Activated naive CD8-positive, alpha-beta T cell treated with anti-CD3 and anti-CD28 coated beads, Interleukin-2, amount 10 ng/mL, durations not matched to agents 7 days and 5 days (primary cell): ENCODE measurements around the gene ADM2. TPM values are rescaled to one million over a fixed set of nuclear protein-coding genes. Genes with fewer than 3 reads are reported as not detected.

Experiments
- ATAC-seq: fragments of 150-1000 bp; cut with Tn5 transposase; one replicate; pipeline ENCODE4 v1.10.0; 2021; ENCODE audit warnings: low read depth, moderate library complexity
- POLR2A ChIA-PET: fragments of 350-600 bp; sonication (Branson Sonifier 250); formaldehyde crosslinking; loops from one replicate; lab custom pipeline; 2021; ENCODE audit warnings: antibody characterized with exemption; lab: Charles Lee
- DNase-seq: peaks from one replicate; pipeline ENCODE4 v3.0.0; 2021
- H3K27ac Mint-ChIP-seq: one replicate; pipeline ENCODE4 v1.8.0; 2022; ENCODE audit warnings: mild to moderate bottlenecking, mixed read lengths
- H3K27me3 Mint-ChIP-seq: one replicate; pipeline ENCODE4 v1.8.0; 2022; ENCODE audit warnings: mild to moderate bottlenecking, moderate library complexity, mixed read lengths
- H3K36me3 Mint-ChIP-seq: one replicate; pipeline ENCODE4 v1.8.0; 2021; ENCODE audit warnings: mild to moderate bottlenecking, mixed read lengths
- H3K4me1 Mint-ChIP-seq: one replicate; pipeline ENCODE4 v1.8.0; 2021; ENCODE audit warnings: mixed read lengths
- H3K4me3 Mint-ChIP-seq: one replicate; pipeline ENCODE4 v1.8.0; 2022; ENCODE audit warnings: mild to moderate bottlenecking, moderate library complexity, mixed read lengths
- H3K9me3 Mint-ChIP-seq: one replicate; pipeline ENCODE4 v1.8.0; 2021; ENCODE audit warnings: mixed read lengths
- total RNA-seq, 2 experiments: library from RNA; stranded (reverse); gene quantifications; one replicate each; pipeline ENCODE4 v1.2.3, GENCODE V29; 2021

The ADM2 gene
- total RNA-seq, 2 experiments from 2014 or later, result 6.5 to 6.7 TPM

DNA sequence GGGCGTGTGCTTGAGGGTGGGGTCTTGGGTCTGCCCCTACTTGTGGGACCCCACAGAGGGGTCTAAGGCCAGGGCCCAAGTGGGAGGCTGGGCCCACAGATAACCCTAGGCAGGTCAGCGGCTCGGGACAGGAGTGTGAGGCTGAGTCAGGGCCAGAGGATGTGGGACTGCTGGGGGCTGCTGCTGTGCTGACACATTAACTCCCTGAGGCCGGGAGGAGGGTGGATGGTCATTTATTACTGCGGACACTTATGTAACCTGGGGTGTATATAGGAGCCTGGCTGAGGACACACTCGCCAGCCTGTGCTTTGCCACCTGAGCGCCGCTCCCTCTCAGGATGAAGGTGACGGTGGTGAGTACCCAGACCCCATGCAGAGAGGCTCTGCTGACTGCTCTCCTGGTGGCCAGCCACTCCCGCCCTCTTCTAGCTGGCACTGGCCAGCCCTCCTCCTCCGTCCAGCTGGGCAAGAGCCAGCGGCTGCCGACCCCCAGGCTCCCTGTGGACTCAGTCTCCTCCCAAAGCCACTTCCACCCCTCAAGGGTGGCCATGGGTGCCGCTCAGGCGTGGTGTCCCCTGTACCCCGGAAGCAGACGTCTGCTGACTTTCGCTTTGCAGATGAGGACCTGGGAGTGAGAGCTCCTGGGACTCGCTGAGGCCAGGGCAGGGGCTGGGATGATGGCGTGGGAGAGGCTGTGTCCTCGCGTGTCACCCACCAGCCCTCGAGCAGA is 5.4 kb downstream of the ADM2 start, which contains the start of gene MIOX:
MIOX (plus strand) TSS at position 299 of the 729 bp plus-strand sequence; CDS start at position 338, 39 bp downstream.
- DNase-seq (no peak), ATAC-seq (no peak)
- POLR2A ChIA-PET, result interaction anchor here (0.9 kb wide), 1 partner anchor 17 kb away, joined by 3 read pairs; no protein-coding TSS in a partner anchor
- Mint-ChIP-seq H3K4me3 (no peak within 1 kb of the TSS), H3K36me3 (no peaks in the 10 kb centered on the region), H3K9me3 (no peaks in the 10 kb centered on the region), H3K4me1 (peaks cover 11% of the 10 kb centered on the region), H3K27me3 (no peaks in the 10 kb centered on the region), H3K27ac (no peak within 1 kb of the TSS)

DNA sequence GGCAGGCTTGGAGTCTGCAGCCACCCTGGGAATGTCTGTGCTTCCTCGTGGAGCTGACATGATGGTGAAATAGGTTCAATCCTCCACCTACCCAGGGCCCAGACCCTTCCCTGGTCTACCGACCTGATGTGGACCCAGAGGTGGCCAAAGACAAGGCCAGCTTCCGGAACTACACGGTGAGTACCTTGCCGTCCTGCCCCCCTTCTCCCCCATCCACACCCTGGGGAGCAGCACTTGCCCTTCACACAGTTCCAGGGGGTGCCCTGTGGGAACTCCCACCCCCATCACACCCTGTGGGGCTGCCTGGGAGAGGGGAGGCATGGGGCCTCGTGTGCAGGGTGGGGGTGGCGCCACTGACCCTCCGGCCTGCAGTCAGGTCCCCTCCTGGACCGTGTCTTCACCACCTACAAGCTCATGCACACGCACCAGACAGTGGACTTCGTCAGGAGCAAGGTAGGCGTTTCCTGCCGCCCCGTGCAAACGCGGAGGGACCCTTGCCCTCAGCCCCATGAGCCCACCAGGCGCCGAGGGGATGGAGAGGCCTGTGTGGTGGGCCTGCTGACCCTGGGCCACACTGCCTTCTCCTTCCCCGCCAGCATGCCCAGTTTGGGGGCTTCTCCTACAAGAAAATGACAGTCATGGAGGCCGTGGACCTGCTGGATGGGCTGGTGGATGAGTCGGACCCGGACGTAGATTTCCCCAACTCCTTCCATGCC is 6.1 kb downstream of the ADM2 start:
- Mint-ChIP-seq H3K9me3 (no peaks in the 10 kb centered on the region), H3K27ac (no peak overlapping the region), H3K4me1 (peaks cover 10% of the 10 kb centered on the region), H3K4me3 (no peak overlapping the region), H3K27me3 (no peaks in the 10 kb centered on the region), H3K36me3 (no peaks in the 10 kb centered on the region)
- DNase-seq (no peak), ATAC-seq (no peak)
- POLR2A ChIA-PET, result no interaction called here

DNA sequence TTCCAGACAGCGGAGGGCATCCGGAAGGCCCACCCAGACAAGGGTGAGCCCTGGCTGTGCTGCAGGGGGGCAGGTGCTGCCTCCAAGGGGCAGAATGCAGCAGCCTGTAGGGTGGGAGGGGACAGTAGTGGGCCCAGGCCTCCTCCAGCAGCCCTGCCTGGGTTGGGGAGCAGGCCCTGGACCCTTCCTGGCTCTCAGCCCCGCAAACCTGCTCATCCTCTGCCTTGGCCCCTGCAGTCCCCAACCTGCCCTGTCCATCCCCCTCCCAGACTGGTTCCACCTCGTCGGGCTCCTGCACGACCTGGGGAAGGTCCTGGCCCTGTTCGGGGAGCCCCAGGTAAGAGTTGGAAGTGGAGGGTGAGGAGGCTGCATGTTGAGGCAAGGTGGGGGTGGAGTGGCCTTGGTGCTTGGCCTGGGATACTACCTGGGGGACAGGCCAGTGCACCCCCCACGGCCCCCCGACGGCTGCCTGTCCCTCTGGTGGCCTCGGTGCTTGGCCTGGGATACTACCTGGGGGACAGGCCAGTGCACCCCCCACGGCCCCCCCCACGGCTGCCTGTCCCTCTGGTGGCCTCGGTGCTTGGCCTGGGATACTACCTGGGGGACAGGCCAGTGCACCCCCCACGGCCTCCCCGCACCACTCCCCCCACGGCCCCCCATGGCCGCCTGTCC is 6.8 kb downstream of the ADM2 start:
- ATAC-seq (no peak), DNase-seq (no peak)
- no peak overlapping the region for H3K27ac Mint-ChIP-seq
- POLR2A ChIA-PET, result no interaction called here
- H3K36me3 Mint-ChIP-seq, result no peaks in the 10 kb centered on the region
- H3K4me3 Mint-ChIP-seq, result no peak overlapping the region
- H3K9me3 Mint-ChIP-seq, result no peaks in the 10 kb centered on the region
- H3K4me1 Mint-ChIP-seq, result peaks cover 10% of the 10 kb centered on the region
- H3K27me3 Mint-ChIP-seq, result no peaks in the 10 kb centered on the region

DNA sequence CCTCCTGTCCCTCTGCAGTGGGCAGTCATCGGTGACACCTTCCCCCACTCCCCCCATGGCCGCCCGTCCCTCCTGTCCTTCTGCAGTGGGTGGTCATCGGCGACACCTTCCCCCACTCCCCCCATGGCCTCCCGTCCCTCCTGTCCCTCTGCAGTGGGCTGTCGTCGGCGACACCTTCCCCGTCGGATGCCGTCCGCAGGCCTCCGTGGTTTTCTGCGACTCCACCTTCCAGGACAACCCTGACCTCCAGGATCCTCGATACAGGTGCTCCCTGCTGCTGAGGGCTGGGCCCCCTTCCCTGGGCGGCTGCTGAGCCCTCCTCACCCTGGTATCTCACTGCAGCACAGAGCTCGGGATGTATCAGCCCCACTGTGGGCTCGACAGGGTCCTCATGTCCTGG is 7.5 kb downstream of the ADM2 start:
- Mint-ChIP-seq H3K4me1 (peaks cover 10% of the 10 kb centered on the region), H3K27ac (no peak overlapping the region), H3K36me3 (no peaks in the 10 kb centered on the region), H3K9me3 (no peaks in the 10 kb centered on the region), H3K27me3 (no peaks in the 10 kb centered on the region), H3K4me3 (no peak overlapping the region)
- POLR2A ChIA-PET, result no interaction called here
- DNase-seq (no peak), ATAC-seq (no peak)

DNA sequence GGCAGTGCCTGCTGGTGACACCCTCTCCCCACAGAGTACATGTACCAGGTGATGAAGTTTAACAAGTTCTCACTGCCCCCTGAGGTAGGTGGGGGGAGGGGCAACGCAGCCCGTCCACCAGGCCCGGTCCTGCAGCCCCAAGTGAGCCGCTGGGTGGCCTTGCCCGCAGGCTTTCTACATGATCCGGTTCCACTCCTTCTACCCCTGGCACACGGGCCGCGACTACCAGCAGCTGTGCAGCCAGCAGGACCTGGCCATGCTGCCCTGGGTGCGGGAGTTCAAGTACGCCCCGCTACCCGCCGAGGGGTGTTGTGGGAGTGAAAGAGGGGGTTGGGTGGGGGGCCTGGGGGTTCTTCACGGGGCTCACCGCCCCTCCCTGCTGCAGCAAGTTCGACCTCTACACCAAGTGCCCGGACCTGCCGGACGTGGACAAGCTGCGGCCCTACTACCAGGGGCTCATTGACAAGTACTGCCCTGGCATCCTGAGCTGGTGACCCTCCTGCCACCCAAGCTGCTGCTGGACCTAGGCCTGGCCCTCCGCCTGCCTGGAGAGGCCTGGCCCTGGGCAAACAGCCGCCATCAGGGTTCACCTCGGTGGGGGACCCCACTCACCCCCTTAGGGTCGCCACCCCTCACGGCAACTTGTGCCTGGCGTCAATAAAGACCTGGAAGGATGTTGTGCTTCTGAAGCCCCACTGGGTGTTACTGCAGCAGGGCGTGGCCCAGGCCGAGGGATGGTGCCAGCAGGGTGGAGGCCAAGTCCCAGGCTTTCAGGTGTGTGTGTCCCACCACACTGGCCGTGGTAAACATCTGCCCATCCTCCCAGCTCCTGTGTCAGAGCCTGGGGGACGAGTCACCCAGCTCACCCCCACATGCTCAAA is 8.3 kb downstream of the ADM2 start:
- POLR2A ChIA-PET, result interaction anchor here (1.0 kb wide), 1 partner anchor 19 kb away, joined by 3 read pairs; no protein-coding TSS in a partner anchor
- ATAC-seq, result no peak
- no peak overlapping the region for H3K4me3 Mint-ChIP-seq
- DNase-seq, result no peak
- H3K9me3 Mint-ChIP-seq, result no peaks in the 10 kb centered on the region
- peaks cover 10% of the 10 kb centered on the region for H3K4me1 Mint-ChIP-seq
- no peak overlapping the region for H3K27ac Mint-ChIP-seq
- no peaks in the 10 kb centered on the region for H3K27me3 Mint-ChIP-seq
- no peaks in the 10 kb centered on the region for H3K36me3 Mint-ChIP-seq

DNA sequence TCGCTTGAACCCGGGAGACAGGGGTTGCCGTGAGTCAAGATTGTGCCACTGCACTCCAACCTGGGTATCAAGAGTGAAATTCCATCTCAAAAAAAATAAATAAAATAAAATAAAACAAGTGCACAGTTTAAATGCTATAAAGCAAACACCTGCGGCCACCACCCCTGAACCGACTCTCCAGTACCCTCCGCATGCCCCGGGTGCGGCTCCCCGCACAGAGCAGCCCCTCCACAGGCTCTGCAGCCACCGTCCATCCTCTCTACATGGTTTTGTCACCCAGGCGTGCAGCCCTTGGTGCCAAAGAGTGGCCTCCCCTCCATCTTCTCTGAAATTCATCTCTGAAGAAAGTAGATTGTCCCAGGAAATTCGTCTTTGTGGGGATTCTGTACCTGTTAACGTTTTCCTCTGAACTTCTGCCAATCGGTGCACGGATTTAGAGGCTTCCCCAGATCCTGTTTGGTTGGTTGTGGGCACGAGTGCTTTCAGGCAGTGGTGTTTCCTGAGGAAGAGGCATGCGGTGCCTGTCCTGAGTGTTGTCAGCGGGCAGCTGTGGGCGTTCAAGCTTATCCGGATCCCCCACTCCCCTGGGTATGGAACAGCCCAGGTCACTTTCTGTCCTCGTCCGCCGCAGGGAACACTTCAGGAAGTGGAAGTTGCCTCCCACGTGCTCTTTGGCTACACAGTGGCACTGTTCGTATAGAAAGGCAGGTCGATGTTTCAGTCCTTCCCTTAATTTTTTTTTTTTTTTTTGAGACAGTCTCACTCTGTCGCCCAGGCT is 9.4 kb downstream of the ADM2 start:
- Mint-ChIP-seq H3K27ac (no peak overlapping the region), H3K36me3 (no peaks in the 10 kb centered on the region), H3K9me3 (no peaks in the 10 kb centered on the region), H3K4me1 (peaks cover 9% of the 10 kb centered on the region), H3K4me3 (peak overlapping the region; percentile 51), H3K27me3 (no peaks in the 10 kb centered on the region)
- POLR2A ChIA-PET, result interaction anchor here (1.0 kb wide), 1 partner anchor 20 kb away, joined by 3 read pairs; no protein-coding TSS in a partner anchor
- no peak for DNase-seq
- peak; percentile 51 for ATAC-seq

DNA sequence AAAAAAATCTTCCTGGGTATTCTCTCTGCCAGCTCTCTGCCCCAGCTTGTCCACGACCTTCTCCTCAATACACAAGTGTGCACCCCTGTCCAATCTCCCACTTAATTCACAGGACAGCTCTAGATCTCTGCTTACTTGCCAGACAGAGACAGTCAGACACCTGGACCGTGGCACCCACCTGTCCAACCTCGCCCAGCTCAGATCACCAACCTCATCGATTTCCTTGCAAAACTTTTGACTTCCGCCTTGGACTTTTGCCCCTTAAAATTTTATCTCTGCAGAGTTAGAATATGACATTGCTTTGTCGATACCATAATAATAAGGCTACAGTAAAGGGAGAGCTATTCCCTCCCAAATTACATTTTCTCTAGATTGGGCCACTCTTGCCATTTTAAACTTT is 15.8 kb downstream of the ADM2 start:
- Mint-ChIP-seq H3K4me1 (peaks cover 9% of the 10 kb centered on the region), H3K4me3 (no peak overlapping the region), H3K27me3 (peaks cover 4% of the 10 kb centered on the region), H3K27ac (no peak overlapping the region), H3K36me3 (no peaks in the 10 kb centered on the region), H3K9me3 (no peaks in the 10 kb centered on the region)
- DNase-seq (no peak), ATAC-seq (no peak)
- POLR2A ChIA-PET, result interaction anchor here (1.0 to 1.5 kb wide), 2 partner anchors 27 to 45 kb away, joined by 3 to 5 read pairs; no protein-coding TSS in a partner anchor

DNA sequence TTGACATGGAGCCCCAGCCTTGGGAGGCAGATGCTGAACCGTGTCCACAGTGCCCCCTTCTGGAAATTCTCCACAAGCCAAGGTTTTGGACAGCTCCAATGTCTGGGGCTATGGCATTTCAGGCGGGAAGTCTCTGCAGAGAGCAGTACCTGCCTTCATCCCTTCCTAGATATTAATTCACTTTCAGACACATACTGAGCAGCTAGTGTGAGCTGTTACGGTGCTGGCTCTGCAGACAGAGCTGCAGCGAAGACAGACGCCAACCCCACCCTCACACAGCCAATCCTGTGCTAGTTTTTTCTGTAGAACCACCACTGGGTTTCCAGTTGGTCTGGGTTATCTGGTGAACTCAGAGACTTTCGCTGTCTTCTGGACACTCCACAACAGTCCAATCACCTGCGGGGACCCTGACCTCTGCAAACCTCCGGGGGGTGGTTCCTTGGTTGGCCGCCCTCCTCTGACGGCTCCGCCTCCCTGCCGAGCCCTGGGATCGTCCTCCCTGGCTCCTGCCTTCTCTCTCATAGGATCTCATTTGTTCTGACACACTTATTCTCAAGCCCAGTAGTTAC is 17.1 kb downstream of the ADM2 start:
- Mint-ChIP-seq H3K9me3 (no peaks in the 10 kb centered on the region), H3K4me3 (peak overlapping the region; percentile 5), H3K27ac (no peak overlapping the region), H3K27me3 (peaks cover 4% of the 10 kb centered on the region), H3K4me1 (peaks cover 9% of the 10 kb centered on the region), H3K36me3 (no peaks in the 10 kb centered on the region)
- ATAC-seq (peak; percentile 94), DNase-seq (peak; percentile 67)
- POLR2A ChIA-PET, result interaction anchor here (1.1 to 2.8 kb wide), 3 partner anchors 9 to 54 kb away, joined by 4 to 9 read pairs (median 5); partner anchors contain the start of genes LMF2 and NCAPH2

DNA sequence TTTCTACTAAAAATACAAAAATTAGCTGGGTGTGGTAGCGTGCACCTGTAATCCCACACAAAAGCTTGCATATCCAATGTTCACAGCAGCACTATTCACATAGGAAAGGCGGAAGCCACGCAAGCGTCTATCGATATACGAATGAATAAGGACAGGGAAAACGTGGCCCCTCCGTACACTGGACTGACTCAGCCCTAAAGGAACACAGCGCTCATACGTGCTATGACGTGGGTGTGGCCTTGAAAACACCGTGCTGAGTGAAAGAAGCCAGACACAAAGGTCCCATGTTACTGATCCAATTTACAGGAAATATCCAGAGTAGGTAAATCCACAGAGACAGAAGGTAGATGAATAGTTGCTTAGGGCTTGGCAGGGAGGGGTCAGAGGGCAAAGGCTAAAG is 19.1 kb downstream of the ADM2 start:
- no peak overlapping the region for H3K27ac Mint-ChIP-seq
- H3K9me3 Mint-ChIP-seq, result no peaks in the 10 kb centered on the region
- POLR2A ChIA-PET, result interaction anchor here (0.7 to 2.8 kb wide), 4 partner anchors 25 to 305 kb away, joined by 3 to 9 read pairs (median 4); partner anchors contain the start of gene SCO2
- peaks cover 9% of the 10 kb centered on the region for H3K4me1 Mint-ChIP-seq
- DNase-seq (no peak), ATAC-seq (no peak)
- no peaks in the 10 kb centered on the region for H3K36me3 Mint-ChIP-seq
- H3K4me3 Mint-ChIP-seq, result no peak overlapping the region
- peaks cover 4% of the 10 kb centered on the region for H3K27me3 Mint-ChIP-seq

DNA sequence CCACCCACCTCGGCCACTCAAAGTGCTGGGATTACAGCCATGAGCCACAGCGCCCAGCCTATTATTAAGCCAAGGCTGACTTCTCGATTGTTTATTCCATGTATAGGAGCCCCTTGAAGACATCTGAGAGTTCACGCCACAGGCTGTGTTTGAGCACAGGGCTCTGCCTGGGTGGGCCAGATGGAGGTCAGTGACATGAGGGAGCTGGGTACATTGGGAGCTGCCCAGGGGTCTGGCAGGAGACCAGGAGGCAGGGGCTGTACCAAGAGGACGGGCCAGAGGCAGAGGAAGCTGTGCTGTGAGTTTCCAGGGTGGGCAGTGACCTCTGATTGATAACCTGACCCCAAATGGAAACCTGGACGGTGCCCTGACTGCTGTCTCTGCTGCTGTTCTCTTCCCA is 20.8 kb downstream of the ADM2 start:
- Mint-ChIP-seq H3K9me3 (no peaks in the 10 kb centered on the region), H3K4me1 (peaks cover 9% of the 10 kb centered on the region), H3K27ac (no peak overlapping the region), H3K36me3 (no peaks in the 10 kb centered on the region), H3K4me3 (no peak overlapping the region), H3K27me3 (peaks cover 4% of the 10 kb centered on the region)
- no peak for ATAC-seq
- DNase-seq, result no peak
- POLR2A ChIA-PET, result interaction anchor here (1.3 to 1.9 kb wide), 3 partner anchors 28 to 261 kb away, joined by 3 to 6 read pairs (median 4); no protein-coding TSS in a partner anchor

DNA sequence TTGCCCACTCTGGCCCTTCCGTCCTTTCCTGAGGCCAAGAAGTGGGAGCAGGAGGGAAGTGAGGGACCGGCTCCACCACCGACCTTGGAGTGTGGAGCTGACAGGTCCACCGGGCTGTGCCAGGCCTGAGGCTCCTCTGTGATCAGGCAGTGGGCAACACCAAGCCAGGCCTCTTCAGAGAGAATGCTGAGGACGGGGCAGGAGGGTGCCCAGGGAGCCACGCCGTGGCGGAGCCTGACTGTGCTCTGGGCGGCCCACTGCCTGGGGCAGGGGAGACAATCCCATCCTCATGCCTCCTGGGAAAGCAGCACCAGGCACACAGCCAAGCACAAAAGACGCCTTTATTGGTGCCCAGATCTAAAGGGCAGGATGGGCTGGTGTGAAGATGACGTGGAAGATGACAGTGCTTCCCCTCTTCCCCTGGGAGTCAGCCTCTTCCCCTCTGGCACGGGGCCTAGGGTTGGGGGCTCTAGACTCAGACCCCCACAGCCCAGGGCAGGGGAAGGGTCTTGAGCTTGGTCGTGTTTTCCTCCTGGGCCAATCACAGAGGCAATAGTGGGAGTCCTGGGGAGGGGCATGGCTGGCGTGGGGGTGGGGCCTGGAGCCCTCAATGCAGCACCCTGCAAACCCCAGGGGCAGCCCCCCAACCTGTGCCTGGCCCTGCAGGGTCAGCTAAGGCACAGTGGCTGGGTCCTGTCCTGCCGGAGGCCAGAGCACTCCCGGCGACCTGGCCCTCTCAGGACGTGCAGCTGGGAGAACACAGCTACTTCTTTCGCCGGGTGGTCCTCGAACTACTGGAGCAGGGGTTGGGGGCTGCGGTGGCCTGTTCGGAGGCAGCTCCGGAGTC is 21.5 kb downstream of the ADM2 start:
- H3K27ac Mint-ChIP-seq, result no peak overlapping the region
- H3K27me3 Mint-ChIP-seq, result peaks cover 2% of the 10 kb centered on the region
- no peaks in the 10 kb centered on the region for H3K36me3 Mint-ChIP-seq
- no peak overlapping the region for H3K4me3 Mint-ChIP-seq
- POLR2A ChIA-PET, result interaction anchor here (1.3 to 1.9 kb wide), 3 partner anchors 29 to 262 kb away, joined by 3 to 6 read pairs (median 4); no protein-coding TSS in a partner anchor
- no peak for DNase-seq
- H3K9me3 Mint-ChIP-seq, result no peaks in the 10 kb centered on the region
- peaks cover 7% of the 10 kb centered on the region for H3K4me1 Mint-ChIP-seq
- no peak for ATAC-seq
